GM12875 (cell line): ENCODE results near the gene NKRF.

ENCODE experiments used
- H3K4me3 ChIP-seq: one replicate; pipeline ENCODE4 v1.5.1; 2011; ENCODE audit warnings: low read depth, low read length, control low read depth
- TF ChIP-seq, protein P1 (sequence below): IDR thresholded peaks from 2 replicates; pipeline ENCODE4 v1.5.1; 2011; ENCODE audit warnings: low read depth, mild to moderate bottlenecking, control low read depth, inconsistent platforms, low read length, moderate library complexity, borderline replicate concordance; ENCODE audit not compliant: insufficient read depth

NKRF gene

DNA sequence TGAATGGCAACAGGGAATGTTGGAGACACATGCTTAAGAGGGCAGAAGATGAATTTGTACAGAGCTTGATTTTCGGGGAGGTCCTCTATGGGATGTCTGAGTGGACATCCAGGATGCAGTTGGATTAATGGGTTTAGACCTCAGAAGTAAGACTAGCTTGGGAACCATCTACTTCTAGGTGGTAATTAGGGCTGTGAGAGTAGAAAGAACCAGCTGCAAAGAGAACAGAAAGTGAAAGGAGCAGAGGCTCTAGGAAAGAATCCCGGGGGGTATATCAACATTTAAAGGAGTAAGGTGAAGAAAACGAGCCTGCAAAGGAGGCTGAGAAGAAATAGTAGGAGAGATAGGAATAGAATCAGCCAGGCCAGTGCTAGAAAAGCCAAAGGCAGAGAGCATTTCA, 29.0 kb upstream of the NKRF start:
- H3K4me3 ChIP-seq: no peak overlapping the region

DNA sequence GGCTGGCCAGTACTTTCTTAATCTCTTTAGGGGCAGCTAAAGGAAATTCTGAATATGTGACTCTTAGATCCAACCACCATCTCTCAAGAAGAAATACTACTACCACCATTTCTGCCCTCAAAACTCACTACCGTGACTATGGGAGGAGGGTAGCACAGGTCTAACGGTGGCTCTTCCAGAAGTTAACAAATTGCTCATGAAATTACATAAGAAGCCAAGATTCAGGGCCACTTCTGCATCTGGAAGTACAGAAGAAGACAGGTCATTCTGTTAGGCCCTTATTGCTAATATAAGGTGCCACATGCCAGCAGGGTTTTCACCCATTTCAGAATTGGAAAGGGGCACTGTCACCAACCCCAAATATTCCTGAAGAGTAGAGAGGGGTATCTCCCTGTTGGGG, 19.6 kb upstream of the NKRF start:
- H3K4me3 ChIP-seq: no peak overlapping the region
- TF ChIP-seq, protein P1, sequence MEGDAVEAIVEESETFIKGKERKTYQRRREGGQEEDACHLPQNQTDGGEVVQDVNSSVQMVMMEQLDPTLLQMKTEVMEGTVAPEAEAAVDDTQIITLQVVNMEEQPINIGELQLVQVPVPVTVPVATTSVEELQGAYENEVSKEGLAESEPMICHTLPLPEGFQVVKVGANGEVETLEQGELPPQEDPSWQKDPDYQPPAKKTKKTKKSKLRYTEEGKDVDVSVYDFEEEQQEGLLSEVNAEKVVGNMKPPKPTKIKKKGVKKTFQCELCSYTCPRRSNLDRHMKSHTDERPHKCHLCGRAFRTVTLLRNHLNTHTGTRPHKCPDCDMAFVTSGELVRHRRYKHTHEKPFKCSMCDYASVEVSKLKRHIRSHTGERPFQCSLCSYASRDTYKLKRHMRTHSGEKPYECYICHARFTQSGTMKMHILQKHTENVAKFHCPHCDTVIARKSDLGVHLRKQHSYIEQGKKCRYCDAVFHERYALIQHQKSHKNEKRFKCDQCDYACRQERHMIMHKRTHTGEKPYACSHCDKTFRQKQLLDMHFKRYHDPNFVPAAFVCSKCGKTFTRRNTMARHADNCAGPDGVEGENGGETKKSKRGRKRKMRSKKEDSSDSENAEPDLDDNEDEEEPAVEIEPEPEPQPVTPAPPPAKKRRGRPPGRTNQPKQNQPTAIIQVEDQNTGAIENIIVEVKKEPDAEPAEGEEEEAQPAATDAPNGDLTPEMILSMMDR: no peak

More for the DNA sequence above, 29.0 kb upstream of the NKRF start:
- TF ChIP-seq, protein P1: no peak

DNA sequence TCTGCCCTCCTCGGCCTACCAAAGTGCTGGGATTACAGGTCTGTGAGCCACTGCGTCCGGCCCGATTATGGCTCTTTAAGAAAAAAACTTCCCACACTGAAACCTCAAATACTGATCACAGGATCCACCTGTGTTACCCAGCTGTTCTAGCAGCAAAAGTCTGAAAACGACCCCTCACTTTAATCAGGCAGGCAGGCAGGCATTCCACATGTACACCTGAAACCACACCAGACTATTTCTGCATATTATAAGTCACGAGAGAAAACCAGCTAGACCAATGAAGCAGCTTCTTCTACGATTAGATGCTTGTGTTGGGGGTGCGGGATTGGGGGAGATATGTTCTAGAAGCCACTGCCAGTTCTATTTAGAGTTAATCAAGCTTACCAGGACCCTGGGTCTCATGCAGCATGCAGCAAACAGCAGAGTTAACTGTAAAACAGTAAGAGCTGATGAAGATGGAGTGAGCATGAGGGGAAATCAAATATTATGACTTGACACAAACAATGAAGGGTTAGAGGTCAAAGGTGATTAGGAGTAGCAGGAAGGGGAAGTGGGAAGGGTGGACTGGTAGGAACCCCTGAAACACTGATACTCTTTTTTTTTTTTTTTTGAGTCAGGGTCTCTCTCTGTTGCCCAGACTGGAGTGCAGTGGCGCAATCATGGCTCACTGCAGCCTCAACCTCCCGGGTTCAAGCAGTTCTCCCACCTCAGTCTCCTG, 18.9 kb upstream of the NKRF start:
- H3K4me3 ChIP-seq: no peak overlapping the region
- TF ChIP-seq, protein P1: no peak

DNA sequence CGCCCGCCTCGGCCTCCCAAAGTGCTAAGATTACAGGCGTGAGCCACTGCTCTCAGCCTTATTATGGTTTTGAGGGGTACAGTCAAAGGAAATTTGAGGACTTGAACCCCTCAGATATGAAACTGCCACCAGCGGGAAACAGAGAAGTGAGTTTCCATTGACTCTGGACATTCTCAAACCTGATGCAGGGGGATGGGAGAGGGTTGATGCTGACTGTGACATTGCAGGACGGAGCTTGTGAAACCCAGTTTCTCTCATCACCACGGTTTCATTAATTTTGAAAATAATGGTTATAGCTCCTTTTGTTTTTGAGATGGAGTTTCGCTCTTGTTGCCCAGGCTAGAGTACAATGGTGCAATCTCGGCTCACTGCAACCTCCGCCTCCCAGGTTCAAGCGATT, 18.2 kb upstream of the NKRF start:
- no peak overlapping the region for H3K4me3 ChIP-seq
- TF ChIP-seq, protein P1: no peak

DNA sequence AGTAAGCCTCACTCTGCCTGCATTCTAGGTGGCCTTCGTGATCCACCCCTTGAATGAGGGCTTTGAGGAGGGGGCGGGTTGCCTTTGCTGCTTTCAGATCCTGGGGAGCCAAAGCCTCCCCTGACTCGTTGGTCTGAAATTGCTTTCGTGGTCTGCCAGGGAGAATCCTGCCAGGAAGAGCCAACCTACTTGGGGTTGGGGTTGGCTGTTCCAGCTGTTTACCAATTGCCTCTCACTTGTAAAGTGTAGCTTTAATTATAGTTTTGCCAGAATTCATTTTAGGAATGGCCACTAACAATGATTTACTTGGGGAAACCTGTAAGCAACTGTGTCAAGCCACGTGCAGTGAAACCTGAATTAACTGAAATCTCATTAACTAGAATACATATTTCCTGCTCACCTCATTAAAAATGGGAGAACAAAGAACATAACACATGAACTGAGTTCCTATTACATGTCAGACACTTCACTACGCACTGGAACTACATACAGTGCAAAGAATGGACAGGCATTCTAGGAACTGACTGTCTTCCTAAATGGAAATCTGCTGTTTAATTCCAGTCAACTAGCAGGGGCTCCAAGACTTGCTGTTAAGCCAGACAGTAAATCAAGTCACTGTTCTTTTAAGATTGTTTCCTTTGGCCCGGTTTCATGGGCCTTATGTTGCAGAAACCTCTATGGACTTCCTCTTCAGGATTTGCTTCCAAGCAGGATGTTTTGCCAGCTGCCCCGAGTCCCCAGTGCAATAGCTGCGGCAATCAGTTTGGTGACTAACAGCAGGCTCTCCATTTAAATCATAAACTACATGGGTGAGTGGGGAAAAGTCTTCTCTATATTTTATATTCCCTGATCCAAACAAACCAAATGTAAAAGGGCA, 16.4 kb upstream of the NKRF start:
- TF ChIP-seq, protein P1: no peak
- H3K4me3 ChIP-seq: no peak overlapping the region

DNA sequence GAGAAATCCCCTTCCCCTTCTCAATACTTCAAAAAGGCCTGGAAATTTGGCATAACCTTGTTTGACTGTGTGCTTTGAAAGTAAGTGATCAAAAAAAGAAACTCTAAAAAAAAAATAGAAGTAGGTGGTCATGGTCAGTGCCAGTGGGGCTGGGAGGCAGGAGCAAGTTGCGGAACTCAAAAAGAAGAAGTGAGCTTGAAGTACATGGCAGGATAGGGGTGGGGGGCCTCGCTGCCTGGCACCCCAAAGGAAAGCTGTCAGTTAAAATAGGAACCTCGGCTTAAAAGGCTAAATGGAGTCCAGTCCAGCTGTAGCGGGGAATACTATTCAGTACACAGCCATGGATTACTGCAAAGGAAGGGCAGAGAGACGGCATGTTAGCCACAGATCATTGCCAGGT, 12.2 kb upstream of the NKRF start:
- H3K4me3 ChIP-seq: no peak overlapping the region
- TF ChIP-seq, protein P1: no peak
